ENCODE data around the gene ADGRE1. TPM values are rescaled to one million over a fixed set of nuclear protein-coding genes. Genes with fewer than 3 reads are reported as not detected.

ADGRE1 gene, protein sequence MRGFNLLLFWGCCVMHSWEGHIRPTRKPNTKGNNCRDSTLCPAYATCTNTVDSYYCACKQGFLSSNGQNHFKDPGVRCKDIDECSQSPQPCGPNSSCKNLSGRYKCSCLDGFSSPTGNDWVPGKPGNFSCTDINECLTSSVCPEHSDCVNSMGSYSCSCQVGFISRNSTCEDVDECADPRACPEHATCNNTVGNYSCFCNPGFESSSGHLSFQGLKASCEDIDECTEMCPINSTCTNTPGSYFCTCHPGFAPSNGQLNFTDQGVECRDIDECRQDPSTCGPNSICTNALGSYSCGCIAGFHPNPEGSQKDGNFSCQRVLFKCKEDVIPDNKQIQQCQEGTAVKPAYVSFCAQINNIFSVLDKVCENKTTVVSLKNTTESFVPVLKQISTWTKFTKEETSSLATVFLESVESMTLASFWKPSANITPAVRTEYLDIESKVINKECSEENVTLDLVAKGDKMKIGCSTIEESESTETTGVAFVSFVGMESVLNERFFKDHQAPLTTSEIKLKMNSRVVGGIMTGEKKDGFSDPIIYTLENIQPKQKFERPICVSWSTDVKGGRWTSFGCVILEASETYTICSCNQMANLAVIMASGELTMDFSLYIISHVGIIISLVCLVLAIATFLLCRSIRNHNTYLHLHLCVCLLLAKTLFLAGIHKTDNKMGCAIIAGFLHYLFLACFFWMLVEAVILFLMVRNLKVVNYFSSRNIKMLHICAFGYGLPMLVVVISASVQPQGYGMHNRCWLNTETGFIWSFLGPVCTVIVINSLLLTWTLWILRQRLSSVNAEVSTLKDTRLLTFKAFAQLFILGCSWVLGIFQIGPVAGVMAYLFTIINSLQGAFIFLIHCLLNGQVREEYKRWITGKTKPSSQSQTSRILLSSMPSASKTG
- 1.6 TPM for total RNA-seq

DNA sequence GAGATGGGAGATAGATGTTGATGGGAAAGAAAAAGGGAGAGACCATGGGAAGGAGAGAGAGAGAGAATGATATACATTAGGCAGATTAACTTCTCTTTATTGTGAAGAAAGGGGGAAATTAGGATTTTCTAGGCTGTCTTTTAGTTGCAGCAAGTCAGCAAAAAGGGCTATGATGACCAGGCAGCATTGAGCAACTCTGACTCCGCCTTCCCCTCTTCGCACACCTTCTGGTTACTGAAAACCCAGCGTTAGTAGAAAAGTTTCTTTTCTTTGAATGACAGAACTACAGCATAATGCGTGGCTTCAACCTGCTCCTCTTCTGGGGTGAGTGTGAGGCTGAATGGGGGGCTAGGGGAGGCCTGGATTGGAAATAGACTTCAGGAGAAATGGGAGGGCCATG is at the start of gene ADGRE1:
ADGRE1 (plus strand) TSS at position 264 of the 400 bp plus-strand sequence; CDS start at position 294, 30 bp downstream.
- H3K9me3 ChIP-seq (ENCODE audit: control insufficient read depth in 3 of 3, low read length in 3 of 3), result no peaks in the 10 kb centered on the region
- no peak within 1 kb of the TSS for H3K9ac ChIP-seq (ENCODE audit: low read depth in 1 of 3, low read length in 3 of 3)
- H3K4me1 ChIP-seq (ENCODE audit: control insufficient read depth in 3 of 3, insufficient read depth in 3 of 3, low read length in 3 of 3), result no peaks in the 10 kb centered on the region
- no peaks in the 10 kb centered on the region for H3K36me3 ChIP-seq (ENCODE audit: control insufficient read depth in 3 of 3, insufficient read depth in 3 of 3, low read length in 3 of 3)
- peaks cover 0 to 7% (median 0%) of the 10 kb centered on the region in 3 donors for H3K27me3 ChIP-seq (ENCODE audit: control insufficient read depth in 3 of 3, insufficient read depth in 3 of 3, low read length in 3 of 3)
- no peak within 1 kb of the TSS for H3K27ac ChIP-seq (ENCODE audit: low read depth, low read length)
- no peak within 1 kb of the TSS for H3K4me3 ChIP-seq (ENCODE audit: low read length in 3 of 3)

GRCh38 chr19:6838062-6838655 is 49.2 kb upstream of the ADGRE1 start:
- H3K9me3 ChIP-seq (ENCODE audit: control insufficient read depth in 3 of 3, low read length in 3 of 3), result no peaks in the 10 kb centered on the region
- no peak overlapping the region for H3K27ac ChIP-seq (ENCODE audit: low read depth, low read length)
- H3K4me1 ChIP-seq (ENCODE audit: control insufficient read depth in 3 of 3, insufficient read depth in 3 of 3, low read length in 3 of 3), result no peaks in the 10 kb centered on the region
- H3K4me3 ChIP-seq (ENCODE audit: low read length in 3 of 3), result no peak overlapping the region
- no peak overlapping the region for H3K9ac ChIP-seq (ENCODE audit: low read depth in 1 of 3, low read length in 3 of 3)
- no peaks in the 10 kb centered on the region for H3K36me3 ChIP-seq (ENCODE audit: control insufficient read depth in 3 of 3, insufficient read depth in 3 of 3, low read length in 3 of 3)
- peaks cover 0 to 1% (median 0%) of the 10 kb centered on the region in 3 donors for H3K27me3 ChIP-seq (ENCODE audit: control insufficient read depth in 3 of 3, insufficient read depth in 3 of 3, low read length in 3 of 3)

GRCh38 chr19:6842871-6843607 is 44.3 kb upstream of the ADGRE1 start:
- H3K27me3 ChIP-seq (ENCODE audit: control insufficient read depth in 3 of 3, insufficient read depth in 3 of 3, low read length in 3 of 3), result no peaks in the 10 kb centered on the region
- H3K4me3 ChIP-seq (ENCODE audit: low read length in 3 of 3), result no peak overlapping the region
- H3K9ac ChIP-seq (ENCODE audit: low read depth in 1 of 3, low read length in 3 of 3), result no peak overlapping the region
- no peaks in the 10 kb centered on the region for H3K9me3 ChIP-seq (ENCODE audit: control insufficient read depth in 3 of 3, low read length in 3 of 3)
- no peaks in the 10 kb centered on the region for H3K36me3 ChIP-seq (ENCODE audit: control insufficient read depth in 3 of 3, insufficient read depth in 3 of 3, low read length in 3 of 3)
- no peak overlapping the region for H3K27ac ChIP-seq (ENCODE audit: low read depth, low read length)
- H3K4me1 ChIP-seq (ENCODE audit: control insufficient read depth in 3 of 3, insufficient read depth in 3 of 3, low read length in 3 of 3), result no peaks in the 10 kb centered on the region

DNA sequence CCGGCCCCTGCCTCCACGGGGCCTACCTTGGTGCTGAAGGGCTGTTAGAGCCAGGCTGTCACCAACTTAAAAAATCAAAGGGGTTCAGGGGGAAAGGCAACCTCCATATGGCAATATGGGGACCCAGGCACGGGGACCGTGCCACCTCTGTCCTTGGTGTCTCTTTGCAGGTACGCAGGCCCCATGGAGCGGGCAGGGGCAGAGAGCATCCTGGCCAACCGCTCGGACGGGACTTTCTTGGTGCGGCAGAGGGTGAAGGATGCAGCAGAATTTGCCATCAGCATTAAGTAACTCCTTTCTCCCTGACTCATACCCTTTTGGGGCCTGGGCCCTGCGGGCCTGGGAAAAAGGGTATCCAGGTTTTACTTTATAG is 39.6 kb upstream of the ADGRE1 start:
- Histone ChIP-seq H3K27ac (ENCODE audit: low read depth, low read length) (no peak overlapping the region), H3K27me3 (ENCODE audit: control insufficient read depth in 3 of 3, insufficient read depth in 3 of 3, low read length in 3 of 3) (no peaks in the 10 kb centered on the region), H3K9me3 (ENCODE audit: control insufficient read depth in 3 of 3, low read length in 3 of 3) (no peaks in the 10 kb centered on the region), H3K4me1 (ENCODE audit: control insufficient read depth in 3 of 3, insufficient read depth in 3 of 3, low read length in 3 of 3) (no peaks in the 10 kb centered on the region), H3K4me3 (ENCODE audit: low read length in 3 of 3) (no peak overlapping the region), H3K9ac (ENCODE audit: low read depth in 1 of 3, low read length in 3 of 3) (no peak overlapping the region), H3K36me3 (ENCODE audit: control insufficient read depth in 3 of 3, insufficient read depth in 3 of 3, low read length in 3 of 3) (no peaks in the 10 kb centered on the region)

- Histone ChIP-seq H3K4me3 (ENCODE audit: low read length in 3 of 3) (no peak overlapping the region), H3K27ac (ENCODE audit: low read depth, low read length) (no peak overlapping the region), H3K4me1 (ENCODE audit: control insufficient read depth in 3 of 3, insufficient read depth in 3 of 3, low read length in 3 of 3) (no peaks in the 10 kb centered on the region), H3K9ac (ENCODE audit: low read depth in 1 of 3, low read length in 3 of 3) (no peak overlapping the region), H3K27me3 (ENCODE audit: control insufficient read depth in 3 of 3, insufficient read depth in 3 of 3, low read length in 3 of 3) (no peaks in the 10 kb centered on the region), H3K9me3 (ENCODE audit: control insufficient read depth in 3 of 3, low read length in 3 of 3) (no peaks in the 10 kb centered on the region), H3K36me3 (ENCODE audit: control insufficient read depth in 3 of 3, insufficient read depth in 3 of 3, low read length in 3 of 3) (no peaks in the 10 kb centered on the region)
Measured at GRCh38 chr19:6848986-6849385, 38.4 kb upstream of the ADGRE1 start.

DNA sequence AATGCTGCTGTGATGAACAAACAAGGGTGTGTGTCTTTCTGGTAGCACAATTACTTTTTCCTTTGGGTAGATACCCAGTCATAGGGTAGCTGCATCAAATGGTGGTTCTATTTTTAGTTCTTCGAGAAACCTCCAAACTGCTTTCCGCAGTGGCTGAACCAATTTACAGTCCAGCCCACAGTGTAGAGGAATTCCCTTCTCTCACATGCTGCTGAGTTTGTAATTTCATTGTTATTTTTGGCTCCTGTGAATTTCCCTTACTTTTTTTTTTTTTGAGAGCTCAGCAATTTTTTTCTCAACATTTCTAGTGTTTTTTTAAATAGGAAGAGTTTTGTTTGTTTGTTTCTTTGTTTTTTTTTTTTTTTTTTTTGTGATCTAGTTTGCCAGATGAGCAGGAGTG is 37.5 kb upstream of the ADGRE1 start:
- Histone ChIP-seq H3K27me3 (ENCODE audit: control insufficient read depth in 3 of 3, insufficient read depth in 3 of 3, low read length in 3 of 3) (no peaks in the 10 kb centered on the region), H3K27ac (ENCODE audit: low read depth, low read length) (peak overlapping the region; percentile 25), H3K4me1 (ENCODE audit: control insufficient read depth in 3 of 3, insufficient read depth in 3 of 3, low read length in 3 of 3) (no peaks in the 10 kb centered on the region), H3K4me3 (ENCODE audit: low read length in 3 of 3) (no peak overlapping the region), H3K36me3 (ENCODE audit: control insufficient read depth in 3 of 3, insufficient read depth in 3 of 3, low read length in 3 of 3) (no peaks in the 10 kb centered on the region), H3K9ac (ENCODE audit: low read depth in 1 of 3, low read length in 3 of 3) (no peak overlapping the region), H3K9me3 (ENCODE audit: control insufficient read depth in 3 of 3, low read length in 3 of 3) (no peaks in the 10 kb centered on the region)

DNA sequence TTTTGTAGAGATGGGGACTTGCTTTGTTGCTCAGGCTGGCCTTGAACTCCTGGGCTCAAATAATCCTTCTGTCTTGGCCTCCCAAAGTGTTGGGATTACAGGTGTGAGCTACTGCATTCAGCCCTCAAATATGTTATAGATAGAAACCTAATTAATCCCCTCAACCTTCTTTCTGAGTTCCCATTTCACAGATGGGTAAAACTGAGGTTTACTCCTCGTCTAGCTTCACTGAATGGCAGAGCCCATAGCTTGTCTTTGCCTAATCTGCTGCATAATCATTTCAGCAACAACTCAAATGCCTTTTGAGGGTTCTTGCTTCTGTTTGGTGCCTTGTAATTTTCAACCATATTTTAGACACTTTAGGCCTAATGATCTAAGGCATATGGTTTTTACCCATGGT is 36.0 kb upstream of the ADGRE1 start:
- Histone ChIP-seq H3K4me1 (ENCODE audit: control insufficient read depth in 3 of 3, insufficient read depth in 3 of 3, low read length in 3 of 3) (no peaks in the 10 kb centered on the region), H3K27ac (ENCODE audit: low read depth, low read length) (no peak overlapping the region), H3K4me3 (ENCODE audit: low read length in 3 of 3) (no peak overlapping the region), H3K9ac (ENCODE audit: low read depth in 1 of 3, low read length in 3 of 3) (no peak overlapping the region), H3K36me3 (ENCODE audit: control insufficient read depth in 3 of 3, insufficient read depth in 3 of 3, low read length in 3 of 3) (no peaks in the 10 kb centered on the region), H3K9me3 (ENCODE audit: control insufficient read depth in 3 of 3, low read length in 3 of 3) (no peaks in the 10 kb centered on the region), H3K27me3 (ENCODE audit: control insufficient read depth in 3 of 3, insufficient read depth in 3 of 3, low read length in 3 of 3) (peaks cover 0 to 4% (median 0%) of the 10 kb centered on the region in 3 donors)

GRCh38 chr19:6852001-6852400 is 35.4 kb upstream of the ADGRE1 start:
- peaks cover 0 to 4% (median 0%) of the 10 kb centered on the region in 3 donors for H3K27me3 ChIP-seq (ENCODE audit: control insufficient read depth in 3 of 3, insufficient read depth in 3 of 3, low read length in 3 of 3)
- no peaks in the 10 kb centered on the region for H3K36me3 ChIP-seq (ENCODE audit: control insufficient read depth in 3 of 3, insufficient read depth in 3 of 3, low read length in 3 of 3)
- H3K9ac ChIP-seq (ENCODE audit: low read depth in 1 of 3, low read length in 3 of 3), result no peak overlapping the region
- no peak overlapping the region for H3K4me3 ChIP-seq (ENCODE audit: low read length in 3 of 3)
- no peak overlapping the region for H3K27ac ChIP-seq (ENCODE audit: low read depth, low read length)
- H3K9me3 ChIP-seq (ENCODE audit: control insufficient read depth in 3 of 3, low read length in 3 of 3), result no peaks in the 10 kb centered on the region
- no peaks in the 10 kb centered on the region for H3K4me1 ChIP-seq (ENCODE audit: control insufficient read depth in 3 of 3, insufficient read depth in 3 of 3, low read length in 3 of 3)

DNA sequence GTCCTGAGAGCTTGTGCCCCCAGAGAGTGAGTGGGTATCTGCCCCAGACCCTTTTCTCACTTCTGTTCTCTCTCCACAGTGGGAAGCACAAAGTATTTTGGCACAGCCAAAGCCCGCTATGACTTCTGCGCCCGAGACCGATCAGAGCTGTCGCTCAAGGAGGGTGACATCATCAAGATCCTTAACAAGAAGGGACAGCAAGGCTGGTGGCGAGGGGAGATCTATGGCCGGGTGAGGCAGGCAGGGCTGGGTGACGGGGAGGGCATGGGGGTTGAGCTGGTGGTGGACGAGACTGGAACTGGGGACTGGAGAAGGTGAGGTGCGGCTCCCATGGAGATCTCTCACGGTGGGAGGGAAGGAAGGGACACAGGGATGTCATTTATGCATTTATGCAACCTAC is 33.5 kb upstream of the ADGRE1 start:
- H3K9me3 ChIP-seq (ENCODE audit: control insufficient read depth in 3 of 3, low read length in 3 of 3), result no peaks in the 10 kb centered on the region
- H3K9ac ChIP-seq (ENCODE audit: low read depth in 1 of 3, low read length in 3 of 3), result no peak overlapping the region
- peaks cover 0 to 4% (median 0%) of the 10 kb centered on the region in 3 donors for H3K27me3 ChIP-seq (ENCODE audit: control insufficient read depth in 3 of 3, insufficient read depth in 3 of 3, low read length in 3 of 3)
- H3K4me3 ChIP-seq (ENCODE audit: low read length in 3 of 3), result no peak overlapping the region
- H3K4me1 ChIP-seq (ENCODE audit: control insufficient read depth in 3 of 3, insufficient read depth in 3 of 3, low read length in 3 of 3), result no peaks in the 10 kb centered on the region
- H3K27ac ChIP-seq (ENCODE audit: low read depth, low read length), result no peak overlapping the region
- H3K36me3 ChIP-seq (ENCODE audit: control insufficient read depth in 3 of 3, insufficient read depth in 3 of 3, low read length in 3 of 3), result no peaks in the 10 kb centered on the region

All from skeletal muscle tissue (tissue), 4 donors.